Fibroblast of skin of back (primary cell): ENCODE results near the gene CCDC47.

Source experiments
- DNase-seq: peaks from one replicate; pipeline ENCODE4 v3.0.0-alpha.2; 2013

The CCDC47 gene

DNA sequence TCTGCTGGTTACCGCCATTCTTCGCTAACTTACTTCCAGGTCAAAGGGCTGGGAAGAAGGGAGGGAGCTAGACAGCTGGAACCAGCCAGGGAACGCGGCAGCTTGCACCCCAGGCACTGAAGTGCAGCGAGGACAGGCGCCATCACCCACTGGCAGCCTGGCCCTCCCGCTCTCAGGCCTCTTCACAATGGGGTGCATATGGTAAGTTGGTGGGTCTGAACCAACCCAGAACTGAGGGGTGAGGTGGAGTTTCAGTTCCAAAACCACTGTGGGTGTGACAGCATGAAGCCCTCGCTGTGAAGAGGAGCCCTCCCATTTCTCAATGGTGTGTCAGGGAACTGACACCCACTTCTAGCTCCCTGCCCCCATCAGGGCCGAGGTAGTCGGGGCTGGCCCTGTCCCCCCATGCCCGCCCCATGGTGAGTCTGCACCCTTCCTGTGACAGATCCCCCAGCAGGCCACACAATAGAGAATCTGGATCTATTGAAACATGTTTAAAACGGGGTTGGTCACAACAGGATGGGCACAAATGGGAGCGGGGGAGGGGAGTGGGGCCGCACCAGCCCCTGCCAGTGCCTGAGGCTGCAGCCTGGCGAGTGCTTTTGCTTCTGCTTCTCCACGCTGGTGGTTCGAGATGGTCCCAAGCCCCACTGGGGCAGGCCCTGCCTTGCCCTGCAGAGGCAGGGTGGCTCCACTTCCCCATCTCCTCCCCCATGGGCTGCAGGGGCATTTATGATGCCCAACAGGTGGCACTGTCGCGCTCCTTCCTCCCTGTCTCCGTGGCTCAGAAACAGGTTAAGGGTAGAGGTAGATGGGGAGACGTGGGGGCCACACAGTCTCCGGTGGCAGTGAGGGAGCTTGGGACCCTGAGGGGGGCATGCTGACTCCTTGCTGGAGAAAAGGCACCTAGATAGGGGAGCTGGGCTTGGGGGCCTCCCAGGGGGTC, 75.8 kb downstream of the CCDC47 start:
- DNase-seq, result peak; percentile 18

DNA sequence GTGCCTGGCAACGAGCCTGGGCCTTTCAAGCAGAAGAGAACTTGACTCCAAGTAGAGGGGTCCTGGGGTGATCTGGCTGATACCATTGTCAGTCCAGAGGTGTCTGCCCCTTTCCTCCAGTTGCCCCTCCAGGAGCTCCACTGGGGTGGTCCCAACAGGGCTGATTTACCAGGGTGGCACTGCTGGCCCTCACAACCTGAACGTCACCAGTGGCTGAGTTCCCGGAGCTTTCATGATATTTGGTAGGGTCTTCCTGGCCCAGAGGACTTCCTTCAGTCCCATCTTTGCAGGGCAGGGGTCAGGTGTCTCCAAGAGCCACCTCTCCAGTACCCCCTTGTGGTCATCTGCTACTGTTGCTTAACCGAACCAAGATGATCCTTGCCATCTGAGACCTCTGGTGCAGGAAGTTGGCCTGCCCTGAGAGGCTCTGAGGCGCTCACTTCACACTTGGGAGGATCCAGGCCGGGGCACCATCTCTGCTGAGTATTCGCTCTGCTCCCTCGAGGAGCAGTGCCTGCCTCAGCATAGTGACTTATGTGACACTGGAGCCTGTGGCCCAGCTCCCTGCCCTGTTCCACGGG, 76.9 kb downstream of the CCDC47 start:
- DNase-seq, result peak; percentile 40

DNA sequence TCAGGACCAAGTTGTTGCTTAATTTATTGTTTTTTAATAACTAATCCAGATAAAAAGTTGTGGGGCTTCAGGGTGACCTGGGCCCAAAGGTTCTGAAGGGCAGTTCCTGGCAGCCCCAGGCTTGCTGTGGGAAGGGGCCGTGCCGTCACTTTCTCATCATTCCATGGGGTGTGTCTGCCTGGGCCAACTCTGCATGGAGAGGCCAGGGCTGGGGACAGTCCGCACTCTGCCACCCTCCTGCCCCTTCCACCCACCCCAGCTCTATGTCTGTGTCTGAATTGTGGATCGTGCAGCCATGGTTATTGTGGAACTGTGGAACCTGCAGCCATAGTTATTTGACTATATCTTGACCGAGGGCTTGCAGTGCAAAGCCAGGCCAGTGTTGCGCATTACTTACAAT, 77.5 kb downstream of the CCDC47 start:
- no peak for DNase-seq
